HG03442 (cell line): ENCODE data around the gene GPRIN3.
"Not testable (repeated sequence)": the region's sequence is repeated elsewhere in the genome, so short reads cannot be mapped to it uniquely, and the experiment has no call there.

Experiments
- ATAC-seq: cut with Tn5 transposase; IDR thresholded peaks from one replicate; pipeline ENCODE4 v1.9.1; 2021; ENCODE audit warnings: mild to moderate bottlenecking, moderate library complexity; ENCODE audit not compliant: unreplicated experiment

GPRIN3 gene

DNA sequence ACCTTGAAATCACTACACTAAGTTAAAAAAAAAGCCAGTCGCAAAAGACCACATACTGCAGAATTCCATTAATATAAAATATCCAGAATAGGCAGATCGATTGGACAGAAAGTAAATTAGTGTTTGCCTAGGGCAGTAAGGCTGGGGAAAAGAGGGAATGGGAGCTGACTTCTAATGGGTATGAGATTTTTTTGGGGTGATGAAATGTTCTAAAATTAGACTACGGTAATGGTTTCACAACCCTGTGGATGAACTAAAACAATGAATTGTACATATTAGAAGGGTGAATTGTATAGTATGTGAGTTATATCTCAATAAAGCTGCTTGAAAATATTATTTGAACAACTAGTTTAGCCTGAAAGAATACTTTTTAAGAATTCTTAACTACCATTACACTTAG, 6.7 kb upstream of the GPRIN3 start:
- no peak for ATAC-seq

DNA sequence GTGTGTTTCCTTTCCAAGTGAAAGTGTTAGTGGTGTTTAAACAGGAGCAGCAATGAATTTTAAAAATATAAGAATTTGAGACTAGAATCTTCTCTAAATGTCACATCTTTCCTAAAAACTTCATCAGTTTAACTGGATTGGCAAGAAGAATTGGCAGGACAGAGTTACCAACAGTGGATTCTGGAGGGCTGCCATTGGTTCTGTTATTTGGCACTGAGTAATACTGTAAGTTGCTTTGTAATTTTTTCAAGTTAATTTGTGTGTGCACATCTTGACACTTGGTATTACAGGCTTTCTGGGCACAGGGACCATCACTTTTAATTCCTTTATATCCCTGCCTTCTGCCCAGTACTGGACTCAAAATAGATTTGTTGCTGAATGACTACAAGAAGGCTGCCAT, 4.5 kb upstream of the GPRIN3 start:
- no peak for ATAC-seq

DNA sequence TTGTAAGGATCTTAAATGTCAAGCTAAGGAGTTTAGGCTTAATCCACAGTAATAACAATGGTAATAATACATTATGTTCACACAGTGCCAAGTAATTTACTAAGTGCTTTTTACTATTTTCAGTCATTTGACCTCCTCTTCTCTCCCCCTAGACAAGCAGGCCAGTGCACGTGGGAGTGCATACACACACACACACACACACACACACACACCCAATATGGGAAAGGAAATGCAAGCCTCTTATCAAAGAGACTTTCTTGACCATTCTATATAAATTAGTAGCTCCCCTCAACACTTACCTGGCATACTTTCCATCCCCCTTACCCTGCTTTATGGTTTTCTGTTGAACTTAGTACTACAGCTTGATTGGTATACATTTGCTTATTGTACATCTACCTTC, 3.8 kb upstream of the GPRIN3 start:
- no peak for ATAC-seq

DNA sequence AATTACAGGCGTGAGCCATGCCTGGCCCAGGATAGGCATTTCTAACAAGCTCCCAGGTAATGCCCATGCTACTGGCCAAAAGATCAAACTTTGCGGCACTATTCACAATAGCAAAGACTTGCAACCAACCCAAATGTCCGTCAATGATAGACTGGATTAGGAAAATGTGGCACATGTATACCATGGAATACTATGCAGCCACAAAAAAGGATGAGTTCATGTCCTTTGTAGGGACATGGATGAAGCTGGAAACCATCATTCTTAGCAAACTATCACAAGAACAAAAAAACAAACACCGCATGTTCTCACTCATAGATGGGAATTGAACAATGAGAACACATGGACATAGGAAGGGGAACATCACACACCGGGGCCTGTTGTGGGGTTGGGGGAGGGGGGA, 1.6 kb upstream of the GPRIN3 start:
- ATAC-seq = not testable (repeated sequence)

DNA sequence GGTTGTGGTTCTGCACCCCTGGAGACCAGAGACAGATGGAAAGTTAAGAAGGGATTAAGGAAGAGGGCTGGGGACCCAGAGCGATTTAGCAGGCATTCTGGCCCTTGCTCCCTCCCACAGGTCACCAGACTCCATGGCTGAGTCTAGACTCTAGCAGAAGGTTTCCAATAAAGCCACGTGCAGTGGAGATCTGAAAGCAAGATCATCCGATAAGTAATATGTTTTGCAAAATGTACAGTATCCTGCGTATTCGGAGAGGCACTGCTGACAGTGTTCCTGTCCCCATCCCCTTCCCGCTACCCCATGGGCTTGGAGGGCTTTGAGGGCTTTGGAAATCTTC, 531 bp upstream of the GPRIN3 start:
- ATAC-seq = no peak

DNA sequence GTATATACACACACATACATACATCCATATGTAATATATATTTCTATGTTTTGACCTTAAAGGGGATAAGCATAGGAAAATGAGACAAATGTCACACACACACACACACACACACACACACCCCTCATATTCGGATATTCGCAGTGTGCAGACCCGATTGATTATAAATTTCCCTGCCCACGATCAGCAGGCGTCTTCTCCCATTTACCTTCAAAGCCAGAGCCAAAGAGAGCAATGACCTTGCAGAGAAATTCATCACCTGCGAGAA, 488 bp downstream of the GPRIN3 start:
- no peak for ATAC-seq

DNA sequence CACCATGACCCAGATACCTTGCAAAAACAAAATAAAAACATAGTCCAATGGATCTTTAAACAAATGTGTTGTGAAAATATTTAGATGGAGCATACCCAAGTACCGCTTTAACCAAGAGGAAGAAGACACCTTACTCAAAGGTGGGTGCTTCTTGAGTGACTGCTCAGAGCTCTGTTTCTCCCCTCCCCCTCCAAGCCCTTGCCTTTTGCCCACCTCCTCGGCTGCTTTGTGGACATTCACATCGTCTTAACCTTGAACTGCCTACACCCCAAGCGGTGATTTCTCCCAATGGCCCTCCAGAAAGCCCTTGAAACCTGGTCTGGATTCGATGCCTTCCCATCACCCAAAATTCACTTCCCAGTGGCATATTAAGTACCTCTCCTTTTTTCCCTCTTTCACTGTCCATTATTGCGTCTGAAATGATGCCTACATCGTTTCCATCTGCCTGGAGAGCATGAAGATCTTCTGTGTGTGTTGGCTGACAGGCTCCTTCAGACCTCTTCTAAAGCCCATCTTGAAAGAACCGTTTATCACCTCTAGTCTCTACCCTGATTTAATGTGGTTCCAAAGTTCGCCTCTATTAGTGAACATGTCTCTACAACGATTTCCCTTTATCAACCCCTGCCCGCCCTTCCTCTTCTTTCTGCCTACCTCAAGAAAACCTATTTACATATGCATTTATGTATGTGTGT, 968 bp downstream of the GPRIN3 start:
- no peak for ATAC-seq

DNA sequence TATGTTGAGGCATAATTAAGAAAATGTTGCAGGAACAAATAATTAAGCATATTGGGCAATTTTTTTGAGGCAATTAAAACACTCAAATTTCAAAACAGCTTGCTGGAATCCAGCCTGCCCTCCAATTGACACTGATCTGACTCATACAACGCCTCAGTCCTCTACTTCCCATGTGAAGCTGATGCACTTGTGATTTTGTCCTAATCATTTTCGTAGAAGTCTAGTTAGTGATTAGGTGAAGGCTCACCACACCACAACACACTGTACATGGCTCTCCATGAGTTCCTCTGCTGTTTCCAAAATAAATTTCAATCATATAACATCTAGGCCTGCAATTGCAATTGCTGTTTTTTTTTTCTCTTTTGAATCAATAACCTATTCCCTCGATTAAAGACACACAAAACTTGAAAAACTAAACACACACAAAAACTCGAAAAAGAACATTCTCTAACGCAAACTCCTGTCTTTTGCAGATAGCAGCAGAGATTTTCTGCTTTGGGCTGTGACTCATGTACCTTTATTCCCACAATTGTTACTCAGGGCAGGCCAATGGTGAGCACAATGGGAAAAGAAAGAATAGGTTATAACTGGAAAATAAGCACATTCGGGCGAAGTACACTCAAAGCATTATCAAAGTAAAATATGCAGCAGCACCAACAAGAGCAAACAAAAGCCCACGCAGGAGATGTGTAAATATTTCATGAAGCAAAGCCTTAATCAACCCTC, 1.7 kb downstream of the GPRIN3 start:
- no peak for ATAC-seq

DNA sequence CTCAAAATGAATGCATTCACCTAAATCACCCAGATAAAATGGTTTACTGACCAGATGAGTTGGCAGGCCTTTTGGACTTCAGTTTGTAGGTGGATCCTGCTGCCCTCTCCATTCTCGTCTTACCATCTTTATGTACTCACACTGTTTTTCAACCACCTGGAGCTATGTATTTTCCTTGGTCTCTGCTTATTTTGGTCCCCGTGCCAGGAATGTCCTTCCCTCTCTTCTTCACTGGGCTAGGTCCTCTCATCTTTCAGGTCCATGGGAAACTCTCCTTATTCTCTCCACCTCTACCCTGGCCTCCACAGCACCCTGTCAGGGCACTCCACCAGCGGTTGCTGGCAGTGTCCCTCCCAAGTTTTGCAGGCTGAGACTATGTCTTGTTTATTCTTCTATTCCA, 2.6 kb downstream of the GPRIN3 start:
- no peak for ATAC-seq

DNA sequence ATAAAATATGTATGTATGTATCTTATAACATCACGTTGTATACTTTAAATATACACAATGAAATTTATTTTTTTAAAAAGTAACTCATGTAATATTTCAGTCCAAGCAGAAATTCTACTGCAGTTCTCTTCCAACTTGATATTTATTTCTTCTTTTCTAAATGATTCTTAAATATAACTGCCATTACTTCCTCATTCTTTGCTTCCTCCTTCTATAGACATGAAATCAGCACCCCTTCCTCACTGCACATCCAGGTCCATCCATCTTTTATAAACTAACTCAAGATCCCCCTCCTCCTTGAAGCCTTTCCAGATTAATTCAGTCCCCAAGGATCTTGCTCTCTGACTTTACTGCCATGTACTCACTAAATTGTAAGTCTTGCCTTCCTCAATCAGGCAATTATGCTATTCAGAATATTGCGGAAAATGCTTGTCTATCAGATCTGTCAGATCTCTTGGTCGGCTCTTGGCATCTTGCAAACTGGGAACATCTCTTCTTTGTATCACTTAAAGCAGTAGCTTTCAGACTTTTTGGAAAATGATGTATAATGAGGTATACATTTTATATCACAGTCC, 3.7 kb downstream of the GPRIN3 start:
- ATAC-seq = no peak

DNA sequence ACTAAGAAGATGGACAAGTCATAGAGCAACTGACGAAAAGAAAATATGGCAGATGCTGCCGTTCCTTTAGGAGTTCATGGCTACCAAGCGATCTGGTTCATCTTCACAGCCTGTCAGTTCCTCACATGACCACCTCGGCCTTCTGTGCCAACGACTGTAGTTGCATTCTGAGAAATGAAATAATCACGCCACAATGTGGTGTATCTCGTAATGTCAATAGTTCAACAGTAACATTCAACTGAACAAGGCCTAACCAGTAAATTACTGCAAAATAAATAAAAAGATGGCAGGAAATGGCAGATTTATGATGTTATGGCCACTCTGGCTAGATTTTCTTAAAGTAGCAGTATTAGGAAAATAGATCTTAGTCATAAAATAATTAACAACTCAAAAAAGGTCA, 4.4 kb downstream of the GPRIN3 start:
- no peak for ATAC-seq

DNA sequence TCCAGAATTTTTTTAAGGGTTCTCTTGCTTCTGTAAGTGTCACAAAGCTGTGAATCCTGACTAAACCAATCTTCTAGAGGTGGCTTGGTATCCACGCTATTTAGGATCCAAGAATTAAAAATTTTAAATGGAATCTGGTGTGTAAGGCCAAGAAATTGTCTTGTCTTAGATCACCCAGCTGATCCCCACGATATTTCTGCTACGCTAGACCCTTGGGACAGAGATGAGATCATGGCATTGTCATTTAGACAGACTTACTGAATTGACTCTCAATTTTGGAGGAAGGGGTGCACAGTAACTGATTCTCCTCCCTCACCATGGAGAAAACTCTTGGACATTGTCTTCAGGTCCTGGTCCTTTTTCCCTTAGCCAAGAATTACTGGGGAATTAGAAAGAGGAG, 5.7 kb downstream of the GPRIN3 start:
- no peak for ATAC-seq

DNA sequence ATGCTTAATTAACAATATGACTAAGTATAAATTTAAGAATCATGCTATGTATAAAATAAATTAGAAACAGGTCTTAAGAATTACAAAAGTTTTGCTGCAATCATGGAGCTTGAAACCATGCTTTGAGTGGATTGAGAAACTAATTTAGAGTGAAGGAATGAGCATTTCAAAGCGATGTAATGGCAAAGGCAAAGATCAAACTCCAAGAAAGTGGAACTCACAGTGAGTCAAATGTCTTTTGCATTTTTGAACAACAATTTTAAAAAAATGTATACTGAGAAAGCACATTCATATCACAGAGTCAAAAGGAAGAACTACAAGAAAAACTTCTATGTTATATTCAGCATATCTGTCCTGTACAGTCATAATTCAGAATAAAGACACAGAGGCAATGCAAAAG, 6.6 kb downstream of the GPRIN3 start:
- no peak for ATAC-seq

DNA sequence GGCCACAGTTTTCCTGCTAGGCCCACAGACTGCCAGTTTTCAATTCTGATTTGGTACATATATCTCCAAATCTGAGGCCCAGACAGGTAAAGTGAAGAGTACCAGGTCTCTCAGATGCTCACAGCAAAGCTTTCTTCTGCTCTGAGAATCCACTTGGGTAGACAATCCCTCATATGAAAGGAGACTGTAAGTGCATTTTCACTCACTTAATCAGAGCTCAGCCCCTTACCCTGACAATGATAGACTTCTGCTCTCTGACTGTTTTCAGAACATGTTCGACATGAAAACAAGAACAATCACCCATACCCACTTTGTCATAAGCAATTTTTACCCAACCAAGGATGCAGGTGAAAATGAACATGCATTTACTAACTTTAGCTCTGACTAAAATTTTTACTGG, 7.1 kb downstream of the GPRIN3 start:
- ATAC-seq = no peak

DNA sequence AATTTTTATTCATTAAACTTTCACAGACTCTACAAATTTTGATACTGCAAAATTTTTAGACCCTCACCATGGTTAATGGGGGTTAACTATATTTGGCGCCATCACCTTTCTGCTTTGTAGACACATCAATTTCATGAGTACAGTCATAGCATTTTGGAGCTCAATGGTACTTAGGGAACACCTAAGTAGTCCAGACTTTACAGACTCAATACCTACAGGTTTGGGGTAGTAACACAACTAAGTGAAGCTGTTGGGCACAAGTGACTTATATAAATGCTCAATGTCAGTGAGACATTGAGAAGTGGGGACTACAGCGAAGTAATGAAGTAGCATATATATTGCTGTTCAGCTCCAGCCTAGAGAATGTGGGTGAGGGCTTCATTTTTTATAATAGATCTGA, 7.5 kb downstream of the GPRIN3 start:
- ATAC-seq = no peak

DNA sequence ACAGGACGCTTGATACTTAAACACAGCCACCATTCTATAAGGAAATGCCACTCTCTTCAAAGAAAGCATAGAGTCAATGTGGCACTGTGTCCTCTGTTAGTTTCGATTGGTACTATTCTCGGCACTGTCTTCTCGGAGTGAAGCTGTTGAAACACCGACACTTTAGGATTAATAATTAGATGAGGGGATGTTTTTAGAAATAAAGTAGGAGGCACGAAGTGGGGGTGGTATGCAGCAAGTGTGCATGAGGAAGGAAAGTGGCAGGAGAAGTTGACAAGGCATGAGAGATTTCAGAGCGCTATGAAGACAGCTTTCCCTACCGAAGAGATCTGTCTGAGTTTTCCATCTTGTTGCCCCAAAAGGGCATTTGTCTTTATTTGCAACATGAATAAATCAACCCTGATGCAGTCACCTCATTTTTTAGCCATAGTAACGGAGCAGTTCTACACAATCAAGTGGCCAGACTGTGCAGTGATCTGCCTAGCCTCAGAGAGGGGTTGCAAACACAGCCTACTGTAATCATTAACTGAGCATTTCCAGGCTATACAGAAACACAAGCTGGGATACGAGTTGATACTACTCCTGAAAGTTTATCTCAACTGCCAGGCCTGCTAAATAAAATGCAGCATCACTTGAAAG, 8.3 kb downstream of the GPRIN3 start:
- no peak for ATAC-seq

DNA sequence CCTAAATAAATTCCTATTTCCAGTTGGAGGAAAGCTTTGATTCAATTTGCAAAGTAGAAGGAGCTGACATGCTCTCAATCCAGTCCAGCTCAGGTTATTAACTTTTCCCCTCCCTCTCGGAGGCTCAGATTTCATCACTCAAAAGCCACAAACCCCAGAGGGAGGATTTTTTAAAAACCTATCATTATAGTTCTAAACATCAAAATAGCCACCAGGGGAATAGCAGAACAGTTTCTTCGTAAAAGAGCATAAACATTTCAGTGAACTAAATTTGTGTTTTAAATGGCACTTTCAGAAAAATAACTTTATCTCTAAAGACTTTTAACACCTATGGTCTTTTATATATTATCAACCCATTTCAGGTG, 8.8 kb downstream of the GPRIN3 start:
- no peak for ATAC-seq

DNA sequence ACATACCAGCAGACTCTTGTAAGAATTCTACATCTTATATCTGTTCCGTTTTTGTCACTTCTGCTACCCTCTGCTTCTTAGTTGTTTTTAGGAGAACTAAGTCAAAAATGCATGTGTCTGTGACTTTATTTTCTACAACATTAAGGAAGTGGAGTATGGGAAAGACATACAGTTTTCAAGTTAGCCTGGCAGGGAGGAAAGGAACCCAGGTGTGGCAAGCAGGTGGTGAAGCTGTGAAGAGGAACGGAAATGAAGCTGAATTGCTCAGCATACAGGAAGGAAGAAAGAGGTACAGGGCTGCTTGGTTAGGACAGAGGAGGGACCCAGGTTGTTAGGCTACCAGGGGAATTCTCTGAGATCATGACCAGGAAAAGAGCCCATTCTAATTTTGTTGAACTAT, 9.4 kb downstream of the GPRIN3 start:
- ATAC-seq = no peak

DNA sequence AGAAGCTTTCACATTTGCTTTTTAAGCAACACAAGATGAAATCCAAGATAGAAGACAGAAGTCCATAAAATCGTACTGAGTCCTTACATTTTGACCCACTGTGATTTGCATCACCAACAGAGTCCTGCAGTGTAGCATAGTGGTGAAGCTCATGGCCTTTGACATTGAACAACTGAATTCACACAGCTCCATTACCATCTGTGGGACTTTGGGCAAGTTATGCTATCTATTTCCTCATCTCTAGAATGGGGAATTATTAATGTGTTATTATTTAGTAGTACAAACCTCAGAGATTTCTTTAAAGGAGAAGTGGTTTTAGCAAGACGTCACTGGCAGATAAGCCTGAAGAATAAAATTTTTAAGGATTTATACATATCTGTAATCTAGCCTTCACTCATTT, 10.7 kb downstream of the GPRIN3 start:
- no peak for ATAC-seq

DNA sequence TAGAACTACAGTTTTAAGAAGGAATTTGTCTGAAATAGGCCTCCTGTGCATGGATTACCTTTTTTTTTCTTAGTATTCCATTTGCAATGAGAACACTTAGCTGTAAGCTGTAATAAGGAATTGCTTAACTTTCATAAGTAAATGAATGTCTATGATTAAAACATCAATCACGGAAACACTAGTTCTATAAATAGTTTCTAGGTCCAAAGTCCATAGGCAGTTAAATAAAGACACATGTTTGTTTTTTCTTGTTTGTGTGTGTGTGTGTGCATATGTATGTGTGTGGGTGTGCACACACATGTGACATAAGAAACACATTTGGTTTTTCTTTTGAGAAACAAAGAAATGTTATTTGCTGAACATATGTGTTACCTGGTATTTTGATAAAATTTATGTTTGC, 11.2 kb downstream of the GPRIN3 start:
- no peak for ATAC-seq

DNA sequence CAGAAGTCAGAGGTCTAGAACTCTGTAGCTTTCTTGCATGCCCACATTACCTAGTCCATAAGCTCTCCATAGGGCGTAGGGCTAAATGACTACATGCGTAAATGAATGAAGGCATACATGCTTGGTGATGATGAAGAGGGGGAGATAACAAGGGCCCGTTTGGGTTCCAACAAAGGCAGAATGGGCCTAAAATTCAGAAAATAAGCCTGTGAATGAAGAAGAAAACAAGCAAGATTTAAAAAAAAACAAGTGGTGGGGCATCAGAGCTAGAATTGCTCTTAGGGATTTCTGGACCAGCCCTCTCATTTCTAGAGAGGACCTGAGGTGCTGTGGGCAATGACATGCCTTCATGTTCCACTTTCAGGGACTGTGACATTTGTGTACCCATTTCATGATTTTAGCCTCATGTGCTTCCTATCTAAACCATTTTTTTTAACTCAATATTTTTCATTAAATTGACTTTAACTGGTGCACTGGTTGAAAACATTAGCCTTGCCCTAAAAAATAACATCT, 12.1 kb downstream of the GPRIN3 start:
- no peak for ATAC-seq

DNA sequence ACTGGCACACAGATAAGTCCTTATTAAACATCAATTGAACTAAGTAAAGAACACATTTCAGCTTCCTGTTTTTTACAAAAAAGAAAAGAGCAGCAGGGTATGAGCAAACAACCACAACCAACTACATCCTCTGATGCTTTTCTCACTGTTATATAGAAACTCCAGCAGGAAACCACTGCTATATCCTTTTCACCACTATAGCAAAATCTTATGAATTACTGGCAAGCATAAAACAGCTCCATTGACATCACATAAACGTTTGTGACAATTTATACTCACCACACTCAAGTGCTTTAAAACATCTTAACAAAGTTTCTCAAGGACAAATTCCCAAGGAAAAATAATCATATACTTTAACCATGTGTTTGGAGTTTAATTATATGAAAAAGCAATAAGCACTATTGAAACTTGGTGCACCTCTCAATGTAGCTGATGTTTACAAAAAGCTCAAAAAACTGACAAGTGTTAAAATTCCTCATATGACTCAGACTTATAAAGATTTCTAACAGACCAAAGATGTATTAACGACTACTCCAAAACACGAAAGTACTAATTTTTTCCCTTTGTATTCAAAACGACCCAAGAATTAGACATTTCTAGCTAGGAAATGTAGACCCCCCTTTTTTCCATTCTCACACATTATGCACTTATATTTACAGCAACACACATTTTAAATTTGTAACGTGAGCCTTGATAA, 12.9 kb downstream of the GPRIN3 start:
- peak; percentile 83 for ATAC-seq
